ENCODE results near the gene SELPLG.

Gene SELPLG

GRCh38 chr12:108609537-108610335, 24.0 kb downstream of the SELPLG start:
- in situ Hi-C loops (cut with HindIII; ENCODE audit: low sequenced_read_pairs) = no loop called here

- in situ Hi-C loops (cut with HindIII; ENCODE audit: low sequenced_read_pairs) = no loop called here
Measured at GRCh38 chr12:108608616-108609015, 25.1 kb downstream of the SELPLG start.

- in situ Hi-C loops (cut with HindIII; ENCODE audit: low sequenced_read_pairs) = no loop called here
Measured at GRCh38 chr12:108607981-108608600, 25.6 kb downstream of the SELPLG start.

GRCh38 chr12:108606492-108606891, 27.2 kb downstream of the SELPLG start:
- in situ Hi-C loops (cut with HindIII; ENCODE audit: low sequenced_read_pairs) = no loop called here

GRCh38 chr12:108605690-108606406, 27.8 kb downstream of the SELPLG start:
- in situ Hi-C loops (cut with HindIII; ENCODE audit: low sequenced_read_pairs) = no loop called here

- in situ Hi-C loops (cut with HindIII; ENCODE audit: low sequenced_read_pairs) = no loop called here
Measured at GRCh38 chr12:108605000-108605689, 28.5 kb downstream of the SELPLG start.

- in situ Hi-C loops (cut with HindIII; ENCODE audit: low sequenced_read_pairs) = no loop called here
Measured at GRCh38 chr12:108604208-108604941, 29.3 kb downstream of the SELPLG start.

GRCh38 chr12:108603743-108604142, 30.0 kb downstream of the SELPLG start:
- in situ Hi-C loops (cut with HindIII; ENCODE audit: low sequenced_read_pairs) = no loop called here

GRCh38 chr12:108602976-108603704, 30.6 kb downstream of the SELPLG start:
- in situ Hi-C loops (cut with HindIII; ENCODE audit: low sequenced_read_pairs) = no loop called here

- in situ Hi-C loops (cut with HindIII; ENCODE audit: low sequenced_read_pairs) = no loop called here
Measured at GRCh38 chr12:108602209-108602705, 31.4 kb downstream of the SELPLG start.

- in situ Hi-C loops (cut with HindIII; ENCODE audit: low sequenced_read_pairs) = no loop called here
Measured at GRCh38 chr12:108600702-108601007, 33.0 kb downstream of the SELPLG start.

- in situ Hi-C loops (cut with HindIII; ENCODE audit: low sequenced_read_pairs) = no loop called here
Measured at GRCh38 chr12:108599948-108600701, 33.6 kb downstream of the SELPLG start.

GRCh38 chr12:108599541-108599940, 34.2 kb downstream of the SELPLG start:
- in situ Hi-C loops (cut with HindIII; ENCODE audit: low sequenced_read_pairs) = no loop called here

- in situ Hi-C loops (cut with HindIII; ENCODE audit: low sequenced_read_pairs) = no loop called here
Measured at GRCh38 chr12:108598553-108599250, 35.0 kb downstream of the SELPLG start.

GRCh38 chr12:108597559-108598471, 35.9 kb downstream of the SELPLG start, which contains the start of gene TMEM119:
TMEM119 (minus strand) TSS chr12:108598084; CDS start chr12:108592383, 5,701 bp downstream.
- in situ Hi-C loops (cut with HindIII; ENCODE audit: low sequenced_read_pairs) = no loop called here

- in situ Hi-C loops (cut with HindIII; ENCODE audit: low sequenced_read_pairs) = no loop called here
Measured at GRCh38 chr12:108596854-108597558, 36.7 kb downstream of the SELPLG start.

All from endothelial cell of hepatic sinusoid (primary cell).